CD4-positive, alpha-beta T cell treated with Interleukin-17A for 1 hour (primary cell): ENCODE results near the gene TTC32.

Experiments
- DNase-seq: peaks from one replicate; pipeline ENCODE4 v3.0.0-alpha.2; 2020

The TTC32 gene

DNA sequence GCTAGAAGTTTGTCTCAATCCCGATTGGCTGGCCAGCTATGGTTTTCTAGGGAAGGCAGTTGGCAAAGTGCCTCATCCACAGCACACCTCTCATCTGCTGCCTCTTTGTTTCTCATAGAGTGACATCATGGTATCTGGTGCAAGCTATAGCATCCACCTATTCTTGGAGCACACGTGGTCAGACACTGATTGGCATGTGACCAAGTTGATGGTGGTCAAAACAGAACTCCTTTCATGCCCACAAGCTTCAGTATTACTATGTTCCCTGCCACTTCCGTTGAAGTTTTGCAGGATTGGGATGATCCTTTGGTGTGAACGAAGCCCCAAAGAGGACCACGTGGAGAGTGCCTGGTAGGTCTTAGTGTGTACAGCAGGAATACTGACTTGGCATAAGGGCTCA, 28.8 kb downstream of the TTC32 start:
- DNase-seq = no peak

- DNase-seq = no peak
These were observed 29.5 kb downstream of the TTC32 start for GRCh38 chr2:19872302-19872701.

- DNase-seq = no peak
These were observed 29.9 kb downstream of the TTC32 start for GRCh38 chr2:19871836-19872235.

DNA sequence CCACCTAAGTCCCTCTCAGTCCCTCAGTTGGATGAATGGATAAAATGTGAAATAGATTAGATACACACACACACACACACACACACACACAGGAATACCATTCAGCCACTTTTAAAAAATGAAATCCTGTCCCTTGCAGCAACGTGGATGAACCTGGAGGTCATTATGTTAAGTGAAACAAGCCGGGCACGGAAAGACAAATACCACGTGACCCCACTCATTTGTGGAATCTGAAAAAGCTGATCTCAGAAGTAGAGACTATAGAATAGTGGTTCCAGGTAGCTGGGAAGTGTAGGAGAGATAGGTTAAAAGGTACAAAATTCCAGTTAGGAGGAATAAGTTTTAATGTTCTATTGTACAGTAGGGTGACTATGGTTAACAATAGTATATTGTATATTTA, 31.0 kb downstream of the TTC32 start:
- DNase-seq = no peak

DNA sequence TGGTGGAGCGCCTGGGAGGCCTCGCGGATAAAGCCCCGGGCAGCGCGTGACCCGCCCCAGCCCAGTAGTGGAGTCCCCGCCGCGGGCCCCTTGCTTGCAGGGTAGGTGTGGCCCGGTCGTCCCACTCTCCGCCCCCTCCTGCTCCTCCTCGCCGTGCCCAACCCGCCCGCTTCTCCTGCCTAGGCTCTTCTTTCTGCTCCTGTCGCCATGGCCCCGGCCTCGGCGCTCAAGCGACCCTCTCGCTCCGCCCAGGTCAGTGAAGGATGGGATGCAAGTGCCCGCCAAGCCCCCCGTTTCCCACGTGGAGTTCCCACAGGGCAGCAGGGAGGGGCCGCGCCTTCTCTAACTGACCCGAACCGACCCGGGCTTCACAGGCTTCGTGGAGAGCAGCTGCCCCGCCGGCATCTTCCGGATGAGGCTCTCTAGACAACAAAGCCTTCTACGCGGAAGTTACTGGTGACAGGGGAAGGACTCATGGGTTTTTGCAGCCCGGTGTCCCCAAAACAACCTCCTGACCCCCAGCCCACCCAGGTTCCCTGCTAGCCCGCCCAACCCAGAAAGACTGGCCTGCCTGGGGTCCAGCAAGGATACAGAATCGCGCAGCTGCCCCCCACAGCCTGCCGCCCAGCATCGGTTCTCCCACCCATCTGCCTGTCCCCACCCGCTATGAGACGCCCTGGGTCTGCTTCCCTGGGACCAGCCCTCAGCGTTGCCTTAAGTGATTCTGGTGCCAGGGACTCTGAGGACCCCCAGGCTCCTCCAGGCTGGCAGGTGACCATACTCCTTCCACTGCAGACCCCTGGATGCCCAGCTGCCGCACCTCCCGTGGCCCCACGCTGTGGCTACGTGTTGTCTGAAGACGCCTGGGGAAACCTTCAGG, 32.8 kb downstream of the TTC32 start:
- DNase-seq = peak; percentile 66

- no peak for DNase-seq
These were observed 33.6 kb downstream of the TTC32 start for GRCh38 chr2:19868224-19868623.

- no peak for DNase-seq
These were observed 35.0 kb downstream of the TTC32 start for GRCh38 chr2:19866771-19867170.

DNA sequence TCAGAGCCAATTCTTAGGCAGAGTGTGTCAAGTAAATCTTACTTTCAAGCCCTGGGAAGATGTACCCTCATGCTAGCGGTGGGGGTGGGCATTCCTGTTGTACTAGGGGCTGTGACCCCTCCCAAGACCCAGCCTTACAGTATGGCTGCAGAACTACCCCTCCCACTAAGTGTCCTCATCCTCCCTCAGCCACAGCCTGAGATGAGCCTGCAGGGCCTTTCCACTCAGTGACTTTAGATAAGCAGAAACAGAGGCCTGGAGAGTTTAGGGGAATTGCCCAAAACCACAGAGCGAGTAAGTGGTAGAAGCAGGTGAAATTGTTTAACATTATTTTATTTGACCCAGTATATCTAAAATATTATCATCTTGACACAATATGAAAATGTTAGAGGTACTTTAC, 36.6 kb downstream of the TTC32 start:
- DNase-seq = no peak

GRCh38 chr2:19864381-19864780, 37.4 kb downstream of the TTC32 start:
- DNase-seq = no peak

DNA sequence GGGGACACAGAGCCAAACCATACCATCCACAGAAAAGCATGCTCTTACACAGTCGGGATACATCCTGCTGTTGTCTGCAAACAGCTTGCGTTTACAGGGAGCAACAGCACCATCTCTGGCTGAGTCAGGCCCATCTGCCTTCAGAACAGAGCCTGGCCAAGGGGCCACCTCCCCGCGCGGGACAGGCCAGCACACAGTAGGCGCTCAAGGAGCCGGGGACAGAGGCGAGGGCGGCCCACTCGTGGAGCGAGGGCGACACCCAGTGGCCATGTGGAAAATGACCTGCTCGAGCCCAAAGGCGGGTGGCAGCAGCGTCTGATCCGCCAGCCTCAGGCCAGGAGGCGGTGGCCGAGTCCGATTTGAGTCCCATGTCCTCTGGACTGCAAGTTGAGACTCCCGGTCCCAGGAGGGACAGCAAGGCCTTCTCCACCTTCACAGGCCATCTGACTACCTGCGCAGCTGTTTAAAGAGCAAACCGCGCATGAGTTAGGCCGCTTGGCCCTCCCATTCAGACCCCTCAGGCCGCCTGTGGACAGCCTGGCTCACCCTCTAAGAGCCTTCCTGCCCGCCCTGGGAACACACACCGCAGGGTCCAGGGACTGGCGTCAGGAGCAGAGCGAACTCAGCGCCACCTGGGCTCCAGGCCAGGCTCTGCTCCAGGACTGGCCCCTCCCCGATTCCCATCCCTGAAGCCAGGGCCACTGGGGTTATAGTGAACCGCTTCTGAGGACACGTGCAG, 38.3 kb downstream of the TTC32 start:
- DNase-seq = peak; percentile 71

GRCh38 chr2:19861813-19862212, 40.0 kb downstream of the TTC32 start:
- DNase-seq = no peak

GRCh38 chr2:19860022-19860421, 41.8 kb downstream of the TTC32 start:
- DNase-seq = no peak

DNA sequence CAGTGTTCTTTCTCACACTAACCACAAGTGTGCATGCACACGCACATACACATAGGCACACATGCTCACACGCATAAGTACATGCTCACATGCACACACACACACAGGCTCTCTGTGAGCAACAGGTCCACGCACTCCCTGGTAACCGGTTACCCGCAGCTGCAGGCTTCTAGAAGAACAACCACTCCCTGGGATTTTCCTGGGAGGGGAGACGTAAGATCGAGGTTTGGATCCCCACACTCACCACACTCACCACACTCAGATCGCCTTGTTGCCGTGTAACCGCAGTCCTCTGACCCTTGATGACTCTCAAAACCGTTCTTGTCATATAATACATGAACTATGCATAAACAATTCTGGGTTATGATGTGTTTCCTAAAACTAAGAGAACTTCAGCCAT, 42.2 kb downstream of the TTC32 start:
- DNase-seq = no peak

- no peak for DNase-seq
These were observed 44.0 kb downstream of the TTC32 start for GRCh38 chr2:19857806-19858205.

GRCh38 chr2:19857100-19857499, 44.7 kb downstream of the TTC32 start:
- no peak for DNase-seq

- DNase-seq = no peak
These were observed 46.0 kb downstream of the TTC32 start for GRCh38 chr2:19855542-19856431.

DNA sequence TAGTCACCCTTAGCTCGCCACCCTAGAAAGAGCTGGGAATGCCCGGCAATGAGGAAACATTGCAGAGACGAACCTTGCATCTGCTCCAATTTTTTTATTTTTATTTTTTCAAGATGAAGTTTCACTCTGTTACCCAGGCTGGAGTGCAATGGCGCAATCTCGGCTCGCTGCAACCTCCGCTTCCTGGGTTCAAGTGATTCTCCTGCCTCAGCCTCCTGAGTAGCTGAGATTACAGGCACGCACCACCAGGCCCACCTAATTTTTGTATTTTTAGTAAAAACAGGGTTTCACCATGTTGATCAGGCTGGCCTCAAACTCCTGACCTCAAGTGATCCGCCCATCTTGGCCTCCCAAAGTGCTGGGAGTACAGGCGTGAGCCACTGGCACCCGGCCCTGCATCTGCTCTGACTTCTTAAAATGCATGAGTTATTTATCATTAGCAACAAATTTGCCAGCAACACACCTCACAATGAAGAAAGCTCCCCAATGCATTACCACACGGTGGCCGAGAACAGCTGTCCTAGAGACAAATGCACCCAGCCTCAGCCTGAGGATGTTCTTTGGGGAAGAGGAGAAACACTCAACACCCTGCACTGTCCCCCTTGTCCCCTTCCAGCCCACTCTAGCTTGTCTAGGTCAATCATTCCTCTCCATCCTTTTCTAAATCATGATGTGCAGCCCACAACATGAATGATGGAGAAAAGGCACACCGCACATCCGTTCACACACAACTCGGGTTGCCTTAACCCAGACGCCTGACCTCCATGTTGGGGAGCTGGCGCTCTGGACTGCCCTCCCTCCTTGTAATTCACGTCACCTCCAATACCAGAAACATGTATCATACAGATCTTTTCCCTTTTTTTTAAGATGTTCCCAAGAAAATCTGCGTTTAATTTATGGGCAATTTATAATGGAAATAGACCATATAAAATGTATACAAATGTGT, 46.9 kb downstream of the TTC32 start:
- DNase-seq = no peak

- DNase-seq = no peak
These were observed 50.6 kb downstream of the TTC32 start for GRCh38 chr2:19851116-19851695.

- no peak for DNase-seq
These were observed 51.4 kb downstream of the TTC32 start for GRCh38 chr2:19850056-19851050.

DNA sequence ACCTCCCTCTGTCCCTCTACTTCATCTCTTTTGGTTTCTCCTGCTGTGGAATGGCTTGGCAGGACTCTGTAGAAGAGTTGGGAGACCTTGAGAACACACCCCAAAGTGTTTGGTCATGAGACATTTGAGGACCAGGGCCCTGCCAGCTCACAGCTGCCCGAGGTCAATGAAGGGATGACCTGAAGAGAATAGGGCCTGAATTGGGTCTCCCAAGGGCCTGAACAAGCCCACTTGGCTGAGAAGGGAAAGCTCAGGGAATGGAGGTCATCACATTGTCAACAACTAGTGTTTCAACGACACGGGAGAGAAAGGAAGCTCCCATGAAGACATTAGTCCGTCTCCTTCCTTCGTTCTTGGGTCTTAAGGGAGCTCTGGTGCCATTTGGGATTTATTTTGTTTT, 52.8 kb downstream of the TTC32 start:
- no peak for DNase-seq
